ENCODE data around the gene PCDHGA2. TPM values are rescaled to one million over a fixed set of nuclear protein-coding genes. Genes with fewer than 3 reads are reported as not detected.
"Not testable (repeated sequence)": the region's sequence is repeated elsewhere in the genome, so short reads cannot be mapped to it uniquely, and the experiment has no call there.

PCDHGA2 gene
- total RNA-seq, 2 experiments from 2014 or later, result not detected

- H3K9me3 Mint-ChIP-seq, result peaks cover 38% of the 10 kb centered on the region
- intact Hi-C loops (cut with micrococcal nuclease), result loop anchor here (10.0 kb wide), 1 partner anchor 49 kb away; the partner anchor contains the start of genes PCDHGA10 and PCDHGB7
- peaks cover 67% of the 10 kb centered on the region for H3K27me3 Mint-ChIP-seq
- H3K4me3 Mint-ChIP-seq, result no peak overlapping the region
- H3K36me3 Mint-ChIP-seq, result peaks cover 32% of the 10 kb centered on the region
- H3K27ac Mint-ChIP-seq, result no peak overlapping the region
- CTCF ChIA-PET, result interaction anchor here (1.1 kb wide), 1 partner anchor 198 kb away, joined by 3 read pairs; no protein-coding TSS in a partner anchor
- H3K4me1 Mint-ChIP-seq (ENCODE audit: low read depth), result peaks cover 5% of the 10 kb centered on the region
- DNase-seq, result no peak
- POLR2A ChIA-PET, result no interaction called here
Observed at GRCh38 chr5:141366016-141366896, 27.7 kb downstream of the PCDHGA2 start.

- no peak within 1 kb of the TSS for H3K27ac Mint-ChIP-seq
- intact Hi-C loops (cut with micrococcal nuclease), result loop anchor here (10.0 kb wide), 1 partner anchor 45 kb away; the partner anchor contains the start of genes PCDHGA10 and PCDHGB7
- H3K36me3 Mint-ChIP-seq, result peaks cover 28% of the 10 kb centered on the region
- ChIA-PET CTCF (interaction anchor here (0.7 to 2.8 kb wide), 20 partner anchors 10 to 197 kb away, joined by 3 to 25 read pairs (median 4); partner anchors contain the start of genes PCDHB9, PCDHGA10, PCDHGA12 and PCDHGB2), POLR2A (interaction anchor here (0.7 kb wide), 1 partner anchor 194 kb away, joined by 3 read pairs; no protein-coding TSS in a partner anchor)
- peaks cover 5% of the 10 kb centered on the region for H3K4me1 Mint-ChIP-seq (ENCODE audit: low read depth)
- H3K27me3 Mint-ChIP-seq, result peaks cover 48% of the 10 kb centered on the region
- H3K9me3 Mint-ChIP-seq, result peaks cover 30% of the 10 kb centered on the region
- H3K4me3 Mint-ChIP-seq, result peak within 1 kb of the TSS; percentile 68
- DNase-seq, result peak; percentile 55
Observed at GRCh38 chr5:141369994-141370848, 31.7 kb downstream of the PCDHGA2 start, which contains the start of gene PCDHGB3. Gene PCDHGB3 (plus strand): TSS chr5:141370242. CDS start chr5:141370395, 153 bp downstream.

- peaks cover 26% of the 10 kb centered on the region for H3K36me3 Mint-ChIP-seq
- intact Hi-C loops (cut with micrococcal nuclease), result no loop called here
- DNase-seq, result no peak
Observed at GRCh38 chr5:141371572-141372475, 33.3 kb downstream of the PCDHGA2 start.

GRCh38 chr5:141373673-141374317 is 35.2 kb downstream of the PCDHGA2 start, which contains the start of gene PCDHGA6:
Gene PCDHGA6 (plus strand): TSS chr5:141373891. CDS start chr5:141374084, 193 bp downstream.
- peaks cover 26% of the 10 kb centered on the region for H3K36me3 Mint-ChIP-seq
- peaks cover 5% of the 10 kb centered on the region for H3K4me1 Mint-ChIP-seq (ENCODE audit: low read depth)
- H3K4me3 Mint-ChIP-seq, result peak within 1 kb of the TSS; percentile 27
- no peak within 1 kb of the TSS for H3K27ac Mint-ChIP-seq
- ChIA-PET CTCF (interaction anchor here (0.7 to 1.5 kb wide), 5 partner anchors 15 to 191 kb away, joined by 3 to 5 read pairs (median 3); partner anchors contain the start of gene PCDHGB6), POLR2A (no interaction called here)
- DNase-seq, result no peak
- peaks cover 39% of the 10 kb centered on the region for H3K27me3 Mint-ChIP-seq
- peaks cover 33% of the 10 kb centered on the region for H3K9me3 Mint-ChIP-seq
- intact Hi-C loops (cut with micrococcal nuclease), result no loop called here

More at GRCh38 chr5:141371572-141372475, 33.3 kb downstream of the PCDHGA2 start:
- no peak overlapping the region for H3K27ac Mint-ChIP-seq
- ChIA-PET CTCF (interaction anchor here (0.6 to 2.8 kb wide), 6 partner anchors 15 to 192 kb away, joined by 4 to 25 read pairs (median 5); partner anchors contain the start of gene PCDHGA10), POLR2A (no interaction called here)
- H3K27me3 Mint-ChIP-seq, result peaks cover 44% of the 10 kb centered on the region
- peaks cover 29% of the 10 kb centered on the region for H3K9me3 Mint-ChIP-seq
- H3K4me3 Mint-ChIP-seq, result no peak overlapping the region
- peaks cover 5% of the 10 kb centered on the region for H3K4me1 Mint-ChIP-seq (ENCODE audit: low read depth)

GRCh38 chr5:141374627-141375026 is 36.1 kb downstream of the PCDHGA2 start:
- Mint-ChIP-seq H3K36me3 (peaks cover 26% of the 10 kb centered on the region), H3K4me1 (ENCODE audit: low read depth) (peaks cover 5% of the 10 kb centered on the region), H3K27ac (no peak overlapping the region), H3K4me3 (no peak overlapping the region), H3K9me3 (peaks cover 33% of the 10 kb centered on the region), H3K27me3 (peaks cover 40% of the 10 kb centered on the region)
- ChIA-PET CTCF (interaction anchor here (0.7 to 1.5 kb wide), 3 partner anchors 16 to 182 kb away, joined by 3 to 5 read pairs (median 3); partner anchors contain the start of gene PCDHGB6), POLR2A (no interaction called here)
- intact Hi-C loops (cut with micrococcal nuclease), result no loop called here
- no peak for DNase-seq

- H3K27me3 Mint-ChIP-seq, result peaks cover 35% of the 10 kb centered on the region
- CTCF ChIA-PET; intact Hi-C loops (cut with micrococcal nuclease): not testable (repeated sequence)
Observed at GRCh38 chr5:141375444-141376155, 37.0 kb downstream of the PCDHGA2 start.

GRCh38 chr5:141382469-141383294 is 44.1 kb downstream of the PCDHGA2 start, which contains the start of gene PCDHGA7:
Gene PCDHGA7 (plus strand): TSS chr5:141382742. CDS start chr5:141382900, 158 bp downstream.
- peaks cover 14% of the 10 kb centered on the region for H3K9me3 Mint-ChIP-seq
- POLR2A ChIA-PET, result interaction anchor here (0.6 kb wide), 1 partner anchor 61 kb away, joined by 7 read pairs; no protein-coding TSS in a partner anchor
- H3K27ac Mint-ChIP-seq, result no peak within 1 kb of the TSS
- peaks cover 11% of the 10 kb centered on the region for H3K36me3 Mint-ChIP-seq
- intact Hi-C loops (cut with micrococcal nuclease), result no loop called here
- CTCF ChIA-PET, result no interaction called here
- H3K4me3 Mint-ChIP-seq, result peak within 1 kb of the TSS; percentile 66
- H3K27me3 Mint-ChIP-seq, result peaks cover 55% of the 10 kb centered on the region
- H3K4me1 Mint-ChIP-seq (ENCODE audit: low read depth), result no peaks in the 10 kb centered on the region
- DNase-seq, result no peak

More at GRCh38 chr5:141375444-141376155, 37.0 kb downstream of the PCDHGA2 start:
- H3K36me3 Mint-ChIP-seq, result peaks cover 23% of the 10 kb centered on the region
- H3K27ac Mint-ChIP-seq; H3K4me1 Mint-ChIP-seq (ENCODE audit: low read depth); H3K4me3 Mint-ChIP-seq; DNase-seq; POLR2A ChIA-PET: not testable (repeated sequence)
- H3K9me3 Mint-ChIP-seq, result peaks cover 33% of the 10 kb centered on the region

- H3K27me3 Mint-ChIP-seq, result peaks cover 57% of the 10 kb centered on the region
- CTCF ChIA-PET, result no interaction called here
Observed at GRCh38 chr5:141383345-141383744, 44.8 kb downstream of the PCDHGA2 start.

GRCh38 chr5:141384471-141385267 is 46.1 kb downstream of the PCDHGA2 start:
- ChIA-PET CTCF (no interaction called here), POLR2A (no interaction called here)
- H3K27ac Mint-ChIP-seq, result no peak overlapping the region
- peaks cover 18% of the 10 kb centered on the region for H3K36me3 Mint-ChIP-seq
- H3K27me3 Mint-ChIP-seq, result peaks cover 62% of the 10 kb centered on the region
- no peaks in the 10 kb centered on the region for H3K4me1 Mint-ChIP-seq (ENCODE audit: low read depth)
- no peak overlapping the region for H3K4me3 Mint-ChIP-seq
- H3K9me3 Mint-ChIP-seq, result peaks cover 20% of the 10 kb centered on the region
- no peak for DNase-seq
- intact Hi-C loops (cut with micrococcal nuclease), result no loop called here

More at GRCh38 chr5:141383345-141383744, 44.8 kb downstream of the PCDHGA2 start:
- Mint-ChIP-seq H3K27ac (no peak overlapping the region), H3K4me3 (no peak overlapping the region), H3K4me1 (ENCODE audit: low read depth) (no peaks in the 10 kb centered on the region), H3K36me3 (peaks cover 13% of the 10 kb centered on the region), H3K9me3 (peaks cover 15% of the 10 kb centered on the region)
- intact Hi-C loops (cut with micrococcal nuclease), result no loop called here
- POLR2A ChIA-PET, result interaction anchor here (0.6 kb wide), 1 partner anchor 60 kb away, joined by 7 read pairs; no protein-coding TSS in a partner anchor
- no peak for DNase-seq
